Measurements from ENCODE around the gene KRTAP5-6.

KRTAP5-6 gene

DNA sequence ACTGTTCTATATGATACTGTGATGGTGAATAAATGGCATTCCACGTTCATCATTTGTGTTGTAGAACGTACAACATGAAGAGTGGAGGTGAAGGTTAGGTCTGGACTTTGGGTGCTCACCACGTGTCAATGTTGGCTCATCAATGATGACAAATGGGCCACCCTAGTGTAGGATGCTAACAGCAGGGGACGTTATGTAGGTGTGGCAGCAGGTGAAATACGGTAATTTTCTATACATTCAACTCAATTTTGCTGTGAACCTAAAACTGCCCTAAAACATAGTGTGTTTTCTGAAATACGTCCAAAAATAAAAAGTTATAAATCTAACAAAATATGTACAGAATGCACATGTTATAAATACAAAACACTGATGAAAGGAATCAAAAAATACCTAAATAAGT lies 6.2 kb downstream of the KRTAP5-6 start:
- no peak for DNase-seq

DNA sequence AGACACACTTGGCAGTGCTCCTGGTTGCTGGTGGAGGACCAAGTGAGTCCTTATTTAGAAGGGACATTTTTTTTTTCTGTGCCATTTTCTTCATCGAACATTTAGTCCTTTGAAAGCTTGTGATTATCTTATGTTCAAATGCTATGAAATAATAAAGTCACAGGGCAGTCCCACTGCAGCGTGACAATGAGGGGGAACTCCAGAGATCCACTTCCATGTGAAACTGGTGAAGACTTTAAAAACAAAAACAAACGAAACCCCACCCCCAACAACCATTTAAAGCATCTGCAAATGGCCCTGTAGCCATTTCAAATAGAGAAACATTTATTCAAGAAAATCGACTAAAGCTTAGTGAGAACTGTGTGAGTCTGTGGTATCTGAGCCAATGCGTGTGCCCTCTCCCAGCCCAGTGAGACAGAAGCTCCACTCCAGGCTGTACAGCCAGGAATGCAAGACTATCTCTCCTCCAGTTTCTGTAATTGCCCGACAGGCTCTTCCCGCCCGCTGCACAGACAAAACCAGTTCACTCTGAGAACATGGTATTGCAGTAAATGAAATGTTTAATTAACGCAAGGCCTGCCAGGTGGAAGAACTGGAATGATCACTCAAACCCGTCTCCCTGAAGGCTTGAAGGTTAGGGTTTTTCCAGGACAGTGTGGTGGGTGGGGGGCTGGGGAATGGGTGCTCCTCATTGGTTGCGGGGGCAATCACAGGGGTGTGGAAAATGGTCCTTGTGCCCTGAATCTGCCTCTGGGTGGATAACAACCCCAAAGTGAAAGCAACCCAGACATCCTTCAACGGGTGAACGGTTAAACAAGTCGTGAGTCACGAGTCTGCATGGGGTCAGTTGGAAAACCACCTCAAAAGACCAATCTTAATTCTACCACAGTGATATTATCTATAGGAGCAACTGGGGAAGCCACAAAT lies 8.4 kb downstream of the KRTAP5-6 start:
- DNase-seq, result no peak

DNA sequence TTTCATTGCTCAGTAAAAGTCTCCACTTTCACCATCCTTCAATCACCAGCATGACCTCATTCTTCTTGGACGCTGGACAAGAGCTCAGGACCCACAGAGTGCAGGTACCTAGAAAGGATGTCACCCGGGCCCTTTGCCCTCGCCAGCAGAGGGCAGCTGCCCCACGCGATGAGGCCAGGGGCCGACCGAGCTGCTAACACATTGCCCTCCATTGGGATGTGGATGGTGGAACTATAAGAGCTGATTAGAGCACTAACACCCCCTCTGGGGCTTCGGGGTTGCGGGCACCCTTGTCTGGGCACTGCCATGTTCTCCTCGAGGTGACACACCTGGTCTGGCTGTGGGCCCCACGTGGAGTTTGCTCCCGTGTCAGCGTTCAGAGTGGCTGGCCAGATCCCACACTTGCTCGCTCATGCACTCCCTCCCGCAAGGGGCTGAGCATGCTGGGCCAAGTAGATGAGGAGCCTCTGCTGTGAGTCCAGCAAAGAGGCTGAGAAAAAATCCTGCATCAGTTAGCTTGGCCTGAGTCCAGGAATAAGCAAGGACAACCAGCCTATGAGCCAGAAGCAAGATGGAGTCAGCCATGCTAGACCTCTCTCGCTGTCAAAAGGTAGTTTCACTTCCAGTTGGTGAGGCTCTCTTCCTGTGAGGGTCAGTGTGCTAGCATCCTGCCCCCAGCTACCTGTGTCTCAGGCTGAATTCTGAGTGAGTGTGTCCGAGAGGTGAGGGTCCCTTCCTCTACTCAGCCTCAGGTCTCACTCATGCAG lies 9.8 kb downstream of the KRTAP5-6 start:
- DNase-seq, result no peak

DNA sequence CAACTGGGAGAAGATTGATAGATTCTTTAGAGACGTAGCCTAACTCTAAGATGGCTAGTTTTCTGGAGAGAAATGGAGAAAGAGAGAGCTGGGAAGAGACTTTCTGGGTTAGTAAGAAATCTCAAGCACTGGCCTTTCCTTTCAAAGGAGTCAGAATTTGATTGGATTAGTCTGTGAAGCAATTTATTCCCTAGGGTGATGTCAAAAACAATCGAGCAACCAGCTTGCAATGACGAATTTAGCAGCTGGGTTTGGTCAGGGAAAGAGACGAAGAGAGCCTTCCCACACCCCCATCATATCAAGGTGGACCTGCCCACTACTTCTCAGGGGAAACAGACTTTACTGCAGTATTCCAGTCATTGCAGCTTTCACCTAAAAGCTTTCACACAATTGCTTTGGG lies 10.8 kb downstream of the KRTAP5-6 start:
- DNase-seq, result no peak

DNA sequence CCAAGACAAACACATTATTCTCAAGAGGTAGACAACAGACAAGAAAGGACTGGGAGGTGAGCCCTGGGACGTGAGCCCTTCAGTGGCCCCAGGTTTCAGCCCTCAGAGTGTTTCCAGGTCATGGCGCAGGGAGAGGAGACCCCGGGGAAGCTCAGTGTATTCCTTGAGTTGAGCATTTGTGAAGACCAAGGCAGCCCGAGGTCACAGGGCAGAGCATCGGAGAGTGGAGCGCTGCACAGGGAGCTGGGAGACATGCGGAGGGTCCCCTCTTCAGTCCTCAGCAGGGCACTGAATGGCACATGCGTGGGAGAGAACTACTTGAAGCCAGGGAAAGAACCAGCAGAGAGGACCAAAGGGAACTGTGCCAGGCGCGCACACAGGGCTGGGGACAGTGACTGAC lies 11.7 kb downstream of the KRTAP5-6 start:
- no peak for DNase-seq

DNA sequence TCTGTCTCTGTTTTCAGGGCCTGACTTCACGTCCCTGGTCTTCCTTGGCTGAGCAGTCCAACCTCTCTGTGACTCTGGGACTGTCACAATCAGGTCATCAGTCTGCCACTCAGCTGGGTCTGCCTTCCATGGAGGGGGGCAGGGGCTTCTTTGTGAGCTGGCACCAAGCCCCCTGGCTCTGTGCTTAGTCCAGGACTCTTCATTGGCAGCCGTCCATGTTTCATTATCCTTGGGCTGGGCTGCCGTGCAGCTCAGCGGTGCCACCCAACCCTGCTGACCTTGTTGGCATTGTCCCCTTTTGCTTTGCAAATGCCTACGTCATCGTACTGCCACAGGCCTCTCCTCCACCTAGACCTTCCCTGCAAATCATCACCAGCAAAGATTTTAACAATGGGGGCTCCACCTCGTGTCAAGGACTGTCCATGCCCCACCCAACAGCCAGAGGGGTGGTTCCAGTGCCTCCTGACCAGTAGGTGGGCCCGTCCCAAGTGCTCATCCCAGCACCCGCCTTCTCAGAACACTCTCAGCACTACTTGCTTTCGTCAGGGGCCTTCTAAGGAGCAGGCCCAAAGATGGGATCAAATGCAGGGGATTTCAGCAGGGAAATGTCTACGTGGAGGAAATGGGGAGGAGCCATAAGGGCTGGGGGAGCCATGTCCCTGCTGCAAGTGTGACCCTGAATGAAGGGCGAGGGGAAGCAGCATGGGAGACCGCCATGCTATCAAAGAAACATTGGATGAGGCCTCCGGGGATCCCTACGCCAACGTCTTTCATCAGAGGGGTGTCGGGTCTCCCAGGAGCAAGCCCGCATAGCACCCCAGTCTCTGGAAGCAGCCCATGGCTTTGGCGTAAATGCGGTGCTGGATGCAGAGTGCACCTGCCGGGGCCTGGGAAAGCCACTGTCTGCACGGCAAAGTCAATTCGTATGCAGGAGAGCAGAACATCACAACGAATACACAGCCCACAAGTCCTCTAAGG lies 18.2 kb downstream of the KRTAP5-6 start:
- no peak for DNase-seq

DNA sequence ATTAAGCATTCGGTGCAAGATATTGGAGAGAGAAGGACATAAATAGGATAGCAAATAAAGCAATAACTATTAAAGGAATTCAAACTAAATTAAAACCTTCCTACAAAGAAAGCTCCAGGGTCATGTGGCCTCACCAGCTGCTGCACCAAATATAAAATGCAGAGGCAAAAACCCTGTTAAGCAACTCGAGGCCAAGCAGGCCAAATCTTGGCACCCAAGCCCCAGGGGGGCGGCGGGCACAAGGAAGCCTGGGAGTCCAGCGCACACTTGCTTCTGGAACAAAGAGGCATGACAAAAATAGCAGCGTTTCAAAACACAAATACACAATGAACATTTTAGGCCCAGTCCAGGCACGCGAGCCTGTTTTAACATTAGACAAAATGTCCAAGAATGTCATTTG lies 20.8 kb downstream of the KRTAP5-6 start:
- no peak for DNase-seq

DNA sequence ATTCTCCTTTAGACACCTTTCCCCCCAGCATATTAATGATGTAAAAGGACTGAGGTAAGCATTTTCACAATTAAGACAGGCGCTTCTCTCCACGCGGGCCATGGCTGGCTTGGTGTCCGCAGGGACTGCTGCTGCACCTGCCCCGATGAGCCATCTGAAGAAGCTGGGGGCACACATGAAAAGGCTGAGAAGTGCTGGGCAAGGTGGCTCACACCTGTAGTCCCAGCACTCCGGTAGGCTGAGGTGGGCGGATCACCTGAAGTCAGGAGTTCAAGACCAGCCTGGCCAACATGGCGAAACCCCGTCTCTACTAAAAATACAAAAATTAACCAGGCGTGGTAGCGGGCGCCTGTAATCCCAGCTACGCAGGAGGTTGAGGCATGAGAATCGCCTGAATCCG lies 21.3 kb downstream of the KRTAP5-6 start:
- DNase-seq, result no peak

DNA sequence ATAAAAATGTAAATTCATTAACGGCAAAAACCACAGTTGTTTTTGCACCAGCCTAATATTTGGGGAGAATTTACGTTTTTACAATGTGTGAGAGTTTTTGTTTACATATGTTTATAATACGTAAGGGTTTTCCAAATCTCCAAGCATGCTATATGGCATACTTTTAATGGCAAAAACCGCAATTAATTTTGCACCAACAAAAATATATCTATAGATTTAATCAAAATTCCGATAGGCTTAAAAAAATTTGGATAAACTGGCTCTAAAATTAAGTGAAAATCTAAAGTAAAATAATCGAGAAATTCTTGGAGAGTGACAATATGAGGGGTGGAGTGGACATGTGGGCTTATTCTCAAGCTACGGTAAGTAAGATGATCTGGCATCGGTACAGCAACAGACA lies 22.8 kb downstream of the KRTAP5-6 start:
- DNase-seq, result no peak

DNA sequence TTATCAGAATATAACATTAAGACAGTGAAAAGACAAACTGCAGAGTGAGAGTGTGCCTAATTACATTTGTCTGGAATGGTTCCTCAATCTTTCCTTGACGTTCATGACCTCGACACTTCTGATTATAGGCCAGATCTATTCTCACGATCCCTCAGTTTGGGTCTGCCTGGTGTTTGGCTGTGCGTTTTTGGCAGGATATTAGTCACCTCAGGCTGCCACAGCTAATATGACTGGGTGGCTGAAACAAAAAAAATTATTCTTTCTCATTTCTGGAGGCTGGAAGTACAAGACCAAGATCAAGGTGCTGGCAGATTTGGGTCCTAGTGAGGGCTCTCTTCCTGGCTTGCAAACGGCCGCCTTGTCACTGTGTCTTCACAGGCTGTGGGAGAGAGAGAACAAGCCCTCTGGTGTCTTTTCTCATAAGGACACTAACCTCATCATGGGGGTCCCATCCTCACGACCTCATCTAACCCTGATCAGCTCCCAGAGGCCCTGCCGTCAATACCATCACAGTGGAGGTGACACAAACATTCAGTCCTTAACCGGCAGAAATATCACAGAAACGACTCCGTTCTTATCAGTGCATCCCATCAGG lies 30.2 kb downstream of the KRTAP5-6 start:
- DNase-seq, result no peak

DNA sequence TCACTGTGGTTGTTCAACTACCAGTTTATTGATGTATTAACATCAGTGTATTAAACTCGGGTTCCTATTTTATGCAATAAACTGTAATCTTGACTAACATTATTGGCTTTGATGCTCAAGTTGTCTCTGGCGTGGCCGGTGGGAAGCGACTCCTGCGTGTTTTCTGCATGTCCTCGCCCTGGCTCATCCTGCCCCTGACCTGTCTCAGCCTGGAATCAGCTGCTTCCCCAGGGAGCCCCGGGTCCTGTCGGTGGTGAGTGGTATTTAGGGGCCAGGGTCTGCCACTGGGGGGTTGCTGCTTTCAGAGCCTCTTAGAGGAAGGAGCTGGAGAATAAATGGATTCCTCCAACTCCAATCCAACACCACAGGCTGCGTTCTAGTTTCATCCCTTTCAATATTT lies 30.9 kb downstream of the KRTAP5-6 start:
- DNase-seq, result no peak

DNA sequence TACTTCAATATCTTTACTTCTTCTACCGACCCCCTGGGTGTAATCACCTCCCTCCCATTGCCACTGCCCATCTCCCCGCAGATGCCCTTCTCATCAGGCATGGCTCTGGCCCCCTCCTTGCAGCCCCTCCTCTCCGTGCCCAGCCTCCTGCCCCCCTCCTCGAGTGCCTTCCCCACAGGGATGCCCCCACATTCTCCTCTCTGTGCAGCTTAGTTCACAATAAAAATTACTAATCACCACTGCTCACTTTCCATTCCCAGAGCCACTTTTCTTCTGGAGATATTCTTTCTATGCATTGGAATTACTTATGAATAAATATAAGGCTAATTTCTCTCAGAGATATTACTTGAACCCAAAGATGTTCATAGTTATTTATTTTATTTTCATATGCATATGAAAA lies 31.3 kb downstream of the KRTAP5-6 start:
- no peak for DNase-seq

DNA sequence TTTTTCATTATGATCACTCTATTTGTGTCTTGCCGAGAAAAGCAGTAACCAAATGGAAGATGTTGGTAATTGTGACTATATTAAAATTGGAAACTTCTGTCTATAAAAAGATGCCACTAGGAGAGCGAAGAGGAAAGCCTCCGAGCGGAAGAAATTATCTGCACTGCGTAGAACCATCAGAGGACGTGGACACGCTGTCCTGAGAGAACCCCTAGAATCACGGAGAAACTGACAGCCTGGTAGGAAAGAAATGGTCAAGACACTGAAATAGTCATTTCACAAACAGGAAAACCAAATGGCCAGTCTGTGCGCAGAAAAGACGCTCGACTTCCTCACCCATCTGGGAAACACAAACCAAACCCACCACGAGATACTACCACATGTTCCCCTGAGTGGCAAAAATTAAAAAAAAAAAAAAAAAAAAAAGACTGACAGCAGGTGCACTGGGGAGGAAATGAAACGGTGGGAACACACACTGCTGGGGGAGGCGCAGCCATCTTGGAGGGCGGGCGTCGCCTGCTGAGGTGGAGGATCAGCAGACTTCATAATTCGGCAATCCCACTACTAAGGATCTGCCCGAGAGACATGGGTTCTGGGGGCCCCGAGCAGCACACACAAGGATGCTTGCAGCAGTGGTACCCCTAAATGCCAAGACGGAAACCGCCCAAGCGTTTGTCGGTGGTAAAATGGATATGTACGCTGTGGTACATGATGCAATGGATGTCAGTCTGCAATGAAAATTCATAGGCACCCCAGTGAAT lies 32.1 kb downstream of the KRTAP5-6 start:
- DNase-seq, result no peak

DNA sequence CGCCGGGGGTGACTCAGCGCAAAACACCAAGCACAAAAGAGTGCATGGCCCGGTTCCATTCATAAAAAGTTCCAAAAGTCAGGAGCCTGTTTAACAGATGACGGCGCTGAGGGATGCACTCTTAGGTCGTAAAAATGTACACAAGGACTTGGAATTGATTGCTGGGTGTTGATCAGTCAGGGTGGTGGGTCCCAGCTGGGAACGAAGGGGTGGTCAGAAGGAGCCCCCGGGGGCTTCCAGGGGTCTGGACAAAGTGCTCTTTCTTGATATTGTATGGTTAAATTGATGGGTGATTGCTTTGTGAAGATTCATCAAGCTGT lies 32.7 kb downstream of the KRTAP5-6 start:
- no peak for DNase-seq

DNA sequence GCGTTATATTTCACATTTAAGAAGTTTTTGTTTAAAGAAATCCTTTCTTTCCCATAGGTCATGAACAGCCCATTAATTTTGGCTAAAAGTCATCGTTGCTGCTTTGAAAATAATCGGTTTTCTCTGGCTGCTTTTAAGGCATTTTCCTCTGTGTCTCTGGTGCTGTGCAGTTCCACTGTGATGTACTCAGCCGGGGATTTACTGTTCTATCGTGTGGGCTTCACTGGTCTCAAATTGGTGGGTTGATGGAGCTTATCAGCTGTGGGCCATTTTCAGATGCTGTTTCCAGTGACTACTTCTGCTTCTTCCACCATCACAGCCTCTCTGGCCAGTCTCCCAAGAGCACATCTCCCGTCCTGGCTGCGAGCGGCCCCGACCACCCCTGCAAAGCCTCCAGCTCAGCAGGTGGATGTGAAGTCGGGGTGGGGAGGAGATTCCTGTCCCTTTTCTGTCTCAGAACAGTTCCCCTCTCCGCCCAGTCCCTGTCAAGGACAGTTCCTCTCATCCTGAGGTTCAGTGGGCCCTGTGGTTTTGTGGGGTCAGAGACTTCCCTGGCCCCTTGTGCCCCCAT lies 33.1 kb downstream of the KRTAP5-6 start:
- no peak for DNase-seq

DNA sequence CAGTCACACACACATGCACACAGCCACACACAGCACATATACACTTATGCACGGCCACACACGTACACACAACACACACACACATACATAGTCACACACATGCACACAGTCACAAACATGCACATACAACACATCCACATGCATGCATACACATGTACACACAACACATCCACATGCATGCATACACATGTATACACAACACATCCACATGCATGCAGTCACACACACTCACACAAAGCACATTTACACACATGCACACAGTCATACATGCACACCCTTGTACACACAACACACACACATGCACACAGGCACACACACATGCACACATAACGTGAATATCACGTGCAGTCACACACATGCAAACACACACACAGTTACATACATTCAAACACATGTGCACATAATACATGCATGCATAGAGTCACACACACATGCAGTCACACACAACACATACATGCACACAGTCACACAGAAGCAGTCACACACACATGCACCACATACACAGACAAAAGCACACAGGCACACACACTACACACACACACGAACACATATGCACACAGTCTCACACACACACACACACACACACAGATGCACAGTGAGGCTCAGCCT lies 34.6 kb downstream of the KRTAP5-6 start:
- no peak for DNase-seq

DNA sequence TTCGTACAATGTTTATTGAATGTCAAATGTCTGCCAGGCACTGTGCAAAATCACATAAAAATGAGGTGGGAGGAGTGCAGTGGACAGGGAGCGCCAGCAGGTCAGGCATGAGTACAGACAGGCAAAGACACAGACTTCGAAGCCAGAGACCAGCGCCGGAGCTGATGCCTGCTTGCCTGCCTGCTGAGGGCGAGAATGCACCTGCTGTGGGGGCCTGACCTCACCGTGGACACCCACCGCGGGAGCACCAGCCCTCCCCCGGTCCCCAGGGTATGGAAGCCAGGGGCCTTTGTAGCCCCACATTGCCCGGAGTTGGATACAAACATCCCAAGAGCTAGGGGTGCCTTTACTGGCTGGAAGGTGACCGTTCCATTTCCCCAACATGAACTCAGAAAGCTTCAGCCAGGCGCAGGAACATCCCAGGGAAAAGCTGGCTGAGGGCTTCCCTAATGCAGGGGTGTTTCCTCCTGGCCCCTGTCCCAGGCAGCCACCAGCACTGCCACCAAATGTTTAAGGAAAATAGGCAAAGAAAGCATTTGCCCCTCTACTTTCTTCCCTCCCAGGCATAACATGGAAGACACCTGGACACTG lies 35.5 kb downstream of the KRTAP5-6 start:
- no peak for DNase-seq

DNA sequence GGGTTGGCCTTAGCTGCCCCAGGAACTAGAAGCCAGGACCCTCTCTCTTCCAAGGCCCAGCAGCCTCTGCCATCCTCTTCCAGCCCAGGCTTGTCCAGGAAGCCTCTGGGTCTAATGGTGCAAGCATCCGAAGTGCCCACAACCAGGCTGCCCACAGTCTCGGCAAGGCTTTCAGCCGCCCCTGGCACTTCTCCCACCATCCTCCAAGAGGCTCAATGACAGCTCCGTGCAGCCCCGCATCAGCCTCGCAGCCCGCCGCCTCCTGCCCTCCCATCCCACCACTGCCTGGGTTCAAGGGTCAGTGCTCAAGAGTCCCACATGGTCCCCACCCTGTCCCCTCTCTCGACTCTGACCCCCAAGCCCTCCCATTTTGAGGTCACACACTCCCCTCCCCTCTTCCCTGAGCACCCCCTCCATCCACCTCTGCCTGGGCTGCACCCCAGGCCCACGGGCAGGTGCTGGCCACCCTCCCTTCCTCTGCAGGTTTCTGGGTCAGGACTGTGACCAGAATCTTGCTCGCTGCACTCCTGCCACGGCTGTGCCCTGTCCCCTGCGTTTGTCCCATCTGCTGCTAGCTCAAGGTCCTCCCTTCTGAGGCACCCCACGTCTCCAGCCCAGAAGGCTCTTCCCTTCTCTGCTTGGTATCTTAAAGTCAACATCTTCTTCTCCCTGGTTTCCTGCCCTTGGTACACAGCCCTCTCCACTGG lies 36.2 kb downstream of the KRTAP5-6 start:
- no peak for DNase-seq

DNA sequence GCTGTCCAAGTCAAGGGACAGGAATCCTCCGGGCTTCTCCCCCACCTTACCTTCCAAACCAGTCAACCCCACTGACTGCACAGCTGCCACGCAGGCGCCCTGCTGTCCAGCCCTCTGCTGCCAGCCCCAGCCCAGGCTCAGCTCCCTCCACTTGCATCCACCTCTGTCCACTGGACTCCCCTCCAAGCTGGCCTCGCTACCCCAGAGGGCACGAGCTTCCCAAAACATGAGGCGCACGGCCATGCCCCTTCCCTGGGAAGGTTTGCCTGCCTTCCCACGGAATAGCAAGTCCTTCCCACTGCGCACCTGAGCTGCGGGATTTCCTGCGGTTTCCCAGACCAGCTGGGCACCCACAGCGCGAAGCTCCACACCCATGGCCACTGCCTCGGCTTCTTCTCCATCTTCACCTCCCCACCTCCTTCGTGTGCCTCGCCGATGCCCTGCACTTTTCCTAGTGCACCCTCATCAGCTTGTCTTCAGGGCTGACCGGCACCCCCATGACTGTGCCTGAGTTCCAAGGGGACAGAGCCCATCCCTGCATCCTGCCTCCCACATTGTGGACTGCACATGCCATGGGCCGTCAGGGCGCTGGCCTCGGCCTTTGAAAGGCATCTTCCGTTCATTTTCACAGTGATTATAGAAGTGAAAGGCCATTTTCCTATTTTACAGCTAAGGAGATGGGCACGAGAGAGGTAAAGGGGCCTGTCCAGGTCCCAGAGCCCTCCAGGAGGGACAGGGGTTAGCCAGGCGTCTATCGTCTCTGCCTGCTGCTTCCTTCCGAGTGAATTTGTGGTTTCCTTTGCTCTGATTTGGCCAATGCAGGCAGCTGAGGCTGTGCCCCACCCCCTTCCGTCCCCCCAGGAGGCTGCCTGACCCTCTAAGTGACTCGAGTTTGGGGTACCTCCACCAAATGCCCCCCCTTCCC lies 37.0 kb downstream of the KRTAP5-6 start:
- no peak for DNase-seq
